SK-N-SH treated with all-trans-retinoic acid at 6 μM for 48 hours (cell line): ENCODE data around the gene CCDC88C.

Source experiments
- ATAC-seq: fragments of 200-7000 bp; cut with Tn5 transposase; 3 replicates; pipeline ENCODE4 v1.9.1; 2020; ENCODE audit warnings: mild to moderate bottlenecking, moderate library complexity
- ARNTL ChIP-seq: fragments of 450-650 bp; formaldehyde crosslinking; IDR thresholded peaks from 2 replicates; pipeline ENCODE4 v1.5.0; 2020; ENCODE audit warnings: low read depth, mild to moderate bottlenecking, moderate library complexity, borderline replicate concordance
- BACH2 ChIP-seq: fragments of 250-450 bp; sonication (Bioruptor Pico); IDR thresholded peaks from 2 replicates; pipeline ENCODE4 v1.9.0; 2021; ENCODE audit warnings: mild to moderate bottlenecking, borderline replicate concordance
- CREB5 ChIP-seq: fragments of 250-450 bp; sonication (Bioruptor Pico); IDR thresholded peaks from 2 replicates; pipeline ENCODE4 v1.5.1; 2020; ENCODE audit warnings: low read depth, mild to moderate bottlenecking, moderate library complexity
- CSDC2 ChIP-seq: fragments of 250-450 bp; sonication (Bioruptor Pico); IDR thresholded peaks from 2 replicates; pipeline ENCODE4 v1.5.0; 2020; ENCODE audit warnings: mild to moderate bottlenecking, moderate library complexity
- CSRNP3 ChIP-seq: fragments of 250-450 bp; sonication (Bioruptor Pico); IDR thresholded peaks from 2 replicates; pipeline ENCODE4 v1.5.1; 2021; ENCODE audit warnings: mild to moderate bottlenecking, moderate library complexity
- GLIS3 ChIP-seq: fragments of 250-450 bp; sonication (Bioruptor Pico); IDR thresholded peaks from 2 replicates; pipeline ENCODE4 v1.5.0; 2020; ENCODE audit warnings: mild to moderate bottlenecking, moderate library complexity
- ISL1 ChIP-seq: fragments of 250-450 bp; sonication (Bioruptor Pico); IDR thresholded peaks from 2 replicates; pipeline ENCODE4 v2.1.2; 2022; ENCODE audit warnings: mild to moderate bottlenecking, moderate library complexity
- OSR1 ChIP-seq: fragments of 250-450 bp; sonication (Bioruptor Pico); IDR thresholded peaks from 2 replicates; pipeline ENCODE4 v1.8.0; 2022; ENCODE audit warnings: moderate library complexity, mild to moderate bottlenecking, inconsistent platforms
- PATZ1 ChIP-seq: fragments of 250-450 bp; sonication (Bioruptor Pico); IDR thresholded peaks from 2 replicates; pipeline ENCODE4 v1.8.0; 2020; ENCODE audit warnings: mild to moderate bottlenecking, moderate library complexity, borderline replicate concordance
- POU6F1 ChIP-seq: fragments of 250-450 bp; sonication (Bioruptor Pico); IDR thresholded peaks from 2 replicates; pipeline ENCODE4 v1.8.0; 2021; ENCODE audit warnings: low read depth, mild to moderate bottlenecking, moderate library complexity, borderline replicate concordance
- PPARA ChIP-seq: fragments of 250-450 bp; sonication (Bioruptor Pico); IDR thresholded peaks from 2 replicates; pipeline ENCODE4 v1.5.0; 2020; ENCODE audit warnings: mild to moderate bottlenecking, borderline replicate concordance
- RARB ChIP-seq: fragments of 250-450 bp; sonication (Bioruptor Pico); IDR thresholded peaks from 2 replicates; pipeline ENCODE4 v1.8.0; 2021; ENCODE audit warnings: mild to moderate bottlenecking, moderate library complexity
- SNAI2 ChIP-seq: fragments of 250-450 bp; sonication (Bioruptor Pico); IDR thresholded peaks from 2 replicates; pipeline ENCODE4 v1.5.0; 2020; ENCODE audit warnings: mild to moderate bottlenecking, moderate library complexity
- TOX ChIP-seq: fragments of 250-450 bp; sonication (Bioruptor Pico); IDR thresholded peaks from 2 replicates; pipeline ENCODE4 v1.8.0; 2021; ENCODE audit warnings: mild to moderate bottlenecking, moderate library complexity, borderline replicate concordance
- TSHZ2 ChIP-seq: fragments of 250-450 bp; sonication (Bioruptor Pico); IDR thresholded peaks from 2 replicates; pipeline ENCODE4 v1.5.0; 2020; ENCODE audit warnings: mild to moderate bottlenecking, moderate library complexity
- ZC3H10 ChIP-seq: fragments of 250-450 bp; sonication (Bioruptor Pico); IDR thresholded peaks from 2 replicates; pipeline ENCODE4 v1.5.1; 2021; ENCODE audit warnings: mild to moderate bottlenecking, moderate library complexity
- ZFP3 ChIP-seq: fragments of 250-450 bp; sonication (Bioruptor Pico); IDR thresholded peaks from 2 replicates; pipeline ENCODE4 v1.5.0; 2020; ENCODE audit warnings: mild to moderate bottlenecking, moderate library complexity
- ZFP30 ChIP-seq: fragments of 450-650 bp; formaldehyde crosslinking; IDR thresholded peaks from 2 replicates; pipeline ENCODE4 v1.5.0; 2022; ENCODE audit warnings: mild to moderate bottlenecking, moderate library complexity
- ZNF565 ChIP-seq: fragments of 450-650 bp; formaldehyde crosslinking; conservative IDR thresholded peaks from 2 replicates; pipeline ENCODE4 v1.5.0; 2020; ENCODE audit warnings: low read depth, mild to moderate bottlenecking, moderate library complexity
- ZNF70 ChIP-seq: fragments of 450-650 bp; formaldehyde crosslinking; IDR thresholded peaks from 2 replicates; pipeline ENCODE4 v1.5.0; 2020; ENCODE audit warnings: mild to moderate bottlenecking, moderate library complexity
- ZNF8 ChIP-seq: fragments of 450-650 bp; formaldehyde crosslinking; IDR thresholded peaks from 2 replicates; pipeline ENCODE4 v1.5.0; 2020; ENCODE audit warnings: mild to moderate bottlenecking, moderate library complexity

The CCDC88C gene

GRCh38 chr14:91337699-91338335, 79.8 kb downstream of the CCDC88C start:
- no peak for ATAC-seq
- TF ChIP-seq TOX (no peak), ZNF70 (CRISPR knock-in tag) (no peak), BACH2 (CRISPR knock-in tag) (no peak), ISL1 (no peak), ZFP3 (CRISPR knock-in tag) (no peak), CSRNP3 (CRISPR knock-in tag) (no peak), ZNF8 (no peak), ZNF565 (CRISPR knock-in tag) (no peak), GLIS3 (CRISPR knock-in tag) (no peak), ZC3H10 (CRISPR knock-in tag) (no peak), CSDC2 (no peak)

- ATAC-seq = no peak
- TF ChIP-seq TOX (no peak), OSR1 (CRISPR knock-in tag) (no peak), ZNF565 (CRISPR knock-in tag) (no peak), GLIS3 (CRISPR knock-in tag) (no peak), CSDC2 (no peak), ZFP3 (CRISPR knock-in tag) (no peak), ARNTL (CRISPR knock-in tag) (no peak), TSHZ2 (CRISPR knock-in tag) (no peak), RARB (no peak), ZNF8 (no peak)
Observed at GRCh38 chr14:91336093-91336450, 81.5 kb downstream of the CCDC88C start.

- ATAC-seq = no peak
- TF ChIP-seq OSR1 (CRISPR knock-in tag) (no peak), ISL1 (no peak), CREB5 (no peak), GLIS3 (CRISPR knock-in tag) (no peak), TOX (no peak), BACH2 (CRISPR knock-in tag) (no peak), PATZ1 (CRISPR knock-in tag) (no peak)
Observed at GRCh38 chr14:91335191-91336092, 82.2 kb downstream of the CCDC88C start.

- no peak for ATAC-seq
- TF ChIP-seq POU6F1 (no peak), ZFP30 (CRISPR knock-in tag) (no peak), SNAI2 (CRISPR knock-in tag) (no peak), PATZ1 (CRISPR knock-in tag) (no peak), BACH2 (CRISPR knock-in tag) (no peak), ZFP3 (CRISPR knock-in tag) (no peak), ZNF70 (CRISPR knock-in tag) (no peak), CREB5 (no peak), ZC3H10 (CRISPR knock-in tag) (no peak), ZNF8 (no peak), PPARA (no peak)
Observed at GRCh38 chr14:91333650-91334039, 84.0 kb downstream of the CCDC88C start.
